Activated CD4-positive, alpha-beta T cell treated with anti-CD3 and anti-CD28 coated beads, Interleukin-10, Interleukin-2, amounts not matched to agents 100 ng/mL and 50 ng/mL, durations not matched to agents 16 hours and 8 hours (primary cell): ENCODE measurements around the gene REL.
A peak's percentile ranks its signal among the peaks of the same experiment; 100 is the strongest.
"Not testable (repeated sequence)": the region's sequence is repeated elsewhere in the genome, so short reads cannot be mapped to it uniquely, and the experiment has no call there.

Experiments used
- DNase-seq: peaks from one replicate; pipeline ENCODE4 v3.0.0-alpha.2; 2020

Gene REL

DNA sequence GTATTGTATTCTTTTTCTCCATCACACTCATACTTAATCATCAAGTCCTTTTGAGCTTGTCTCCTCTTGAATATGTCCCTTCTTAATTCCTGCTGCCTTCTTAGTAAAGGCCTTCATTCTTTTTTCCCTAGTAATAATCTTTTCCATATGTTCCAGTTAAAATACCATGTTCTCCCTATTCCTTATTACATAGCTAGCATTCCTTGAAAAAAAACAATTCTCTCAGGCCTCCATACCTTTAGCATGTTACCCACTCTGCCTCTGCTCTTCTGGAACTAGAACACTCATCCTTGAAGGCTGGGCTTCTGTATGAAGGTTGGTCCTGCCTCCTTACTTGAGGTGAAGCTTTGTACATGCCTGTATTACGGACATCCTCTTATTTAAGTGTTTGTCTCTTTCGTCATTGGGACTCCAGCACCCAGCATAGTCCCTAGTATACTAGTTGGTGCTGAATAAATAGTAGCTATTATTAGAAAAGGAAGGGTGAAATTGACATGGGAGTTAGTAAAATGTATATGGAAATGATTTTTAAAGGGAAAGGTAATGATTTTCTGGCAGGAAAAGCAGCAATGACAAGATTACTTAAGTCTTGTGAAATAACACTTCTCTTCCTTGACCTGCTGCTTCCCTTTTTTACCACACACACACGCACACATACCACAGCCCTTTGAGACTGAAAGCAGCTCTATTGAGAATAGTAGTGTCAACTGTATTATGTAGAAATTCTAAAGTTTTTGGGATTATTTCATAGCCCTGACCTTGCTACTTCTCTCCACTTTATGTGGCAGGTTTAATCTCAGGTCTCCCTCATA, 45.6 kb downstream of the REL start:
- no peak for DNase-seq

DNA sequence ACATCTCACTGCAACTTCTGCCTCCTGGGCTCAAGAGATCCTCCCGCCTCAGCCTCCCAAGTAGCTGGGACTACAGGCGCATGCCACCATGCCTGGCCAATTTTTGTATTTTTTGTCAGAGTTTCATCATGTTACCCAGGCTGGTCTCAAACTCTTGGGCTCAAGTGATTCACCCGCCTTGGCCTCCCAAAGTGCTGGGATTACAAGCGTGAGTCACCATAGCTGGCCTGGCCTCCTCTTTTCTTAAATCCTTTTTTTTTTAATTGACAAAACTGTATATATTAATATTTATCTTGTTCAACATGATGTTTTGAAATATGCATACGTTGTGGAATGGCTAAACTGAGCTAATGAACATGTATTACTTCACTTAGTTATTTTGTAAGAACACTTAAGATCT, 50.7 kb downstream of the REL start:
- DNase-seq: not testable (repeated sequence)

DNA sequence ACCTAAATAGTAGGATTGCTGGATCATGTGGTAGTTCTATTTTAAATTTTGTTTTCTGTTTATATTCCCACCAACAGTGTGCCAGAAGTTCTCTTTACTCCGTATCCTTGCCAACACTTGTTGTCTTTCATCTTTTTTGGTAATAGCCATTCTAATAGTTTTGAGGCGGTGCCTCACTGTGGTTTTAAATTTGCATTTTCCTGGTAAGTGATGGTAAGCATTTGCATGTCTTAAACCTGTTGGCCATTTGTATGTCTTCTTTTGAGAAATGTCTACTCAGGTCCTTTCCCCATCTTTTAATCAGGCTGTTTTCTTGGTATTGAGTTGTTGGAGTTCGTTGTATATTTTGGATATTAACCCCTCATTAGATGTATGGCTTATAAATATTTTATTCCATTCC, 51.6 kb downstream of the REL start:
- DNase-seq: no peak

DNA sequence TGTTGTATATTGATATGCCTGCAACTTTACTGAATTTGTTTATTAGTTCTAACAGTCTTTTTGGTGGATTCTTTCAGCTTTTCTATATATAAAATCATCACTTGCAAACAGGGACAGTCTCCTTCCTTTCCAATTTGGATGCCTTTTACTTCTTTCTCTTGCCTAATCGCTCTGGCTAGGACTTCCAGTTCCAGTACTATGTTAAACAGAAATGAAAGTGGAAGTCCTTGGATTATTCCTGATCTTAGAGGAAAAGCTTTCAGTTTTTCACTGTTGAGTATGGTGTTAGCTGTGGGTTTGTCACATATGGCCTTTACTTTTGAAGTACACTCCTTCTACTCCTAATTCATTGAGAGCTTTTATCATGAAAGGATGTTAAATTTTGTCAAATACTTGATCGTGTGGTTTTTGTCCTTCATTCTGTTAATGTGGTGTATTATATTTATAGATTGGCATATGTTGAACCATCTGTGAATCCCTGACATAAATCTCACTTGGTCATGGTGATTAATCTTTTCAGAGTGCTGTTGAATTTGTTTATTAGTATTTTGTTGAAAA, 52.9 kb downstream of the REL start:
- no peak for DNase-seq

DNA sequence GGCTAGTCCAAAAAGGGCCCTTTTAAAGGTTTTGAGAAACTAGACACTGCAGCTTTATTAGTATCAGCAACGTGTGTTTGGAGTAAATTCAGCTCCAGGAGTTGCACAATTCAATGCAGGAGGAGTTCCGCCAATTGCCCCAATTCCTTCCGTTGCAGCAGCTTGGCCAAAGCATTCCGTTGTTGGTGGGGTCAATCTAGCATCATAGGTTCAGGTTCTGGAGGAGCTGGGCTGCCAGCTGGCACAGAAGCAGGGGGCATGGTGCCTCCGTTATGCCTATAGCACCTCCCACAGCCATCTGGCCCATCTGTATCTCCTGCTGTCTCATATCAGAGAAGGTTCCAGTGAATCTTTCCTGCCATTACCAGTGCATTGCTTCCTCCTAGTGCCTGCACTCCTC, 55.4 kb downstream of the REL start:
- no peak for DNase-seq

DNA sequence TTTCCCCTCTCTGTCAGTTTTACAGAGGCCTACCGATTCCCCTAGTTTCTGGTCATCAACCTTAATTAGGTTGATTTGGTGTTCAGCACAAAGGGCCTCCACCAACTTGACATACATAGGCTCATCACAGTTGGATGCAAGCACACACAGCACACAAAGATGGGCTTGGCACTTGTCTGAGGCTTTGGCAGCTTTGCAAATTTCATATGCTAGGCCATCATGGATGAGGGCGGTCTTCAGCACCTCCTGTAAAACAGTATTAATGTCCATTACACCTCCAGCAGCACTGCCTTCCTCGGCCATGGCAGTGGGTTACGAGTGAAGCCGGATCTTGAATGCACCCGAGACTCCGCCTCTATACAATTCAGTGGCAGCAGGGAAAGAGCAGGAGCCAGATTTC, 56.9 kb downstream of the REL start:
- no peak for DNase-seq

DNA sequence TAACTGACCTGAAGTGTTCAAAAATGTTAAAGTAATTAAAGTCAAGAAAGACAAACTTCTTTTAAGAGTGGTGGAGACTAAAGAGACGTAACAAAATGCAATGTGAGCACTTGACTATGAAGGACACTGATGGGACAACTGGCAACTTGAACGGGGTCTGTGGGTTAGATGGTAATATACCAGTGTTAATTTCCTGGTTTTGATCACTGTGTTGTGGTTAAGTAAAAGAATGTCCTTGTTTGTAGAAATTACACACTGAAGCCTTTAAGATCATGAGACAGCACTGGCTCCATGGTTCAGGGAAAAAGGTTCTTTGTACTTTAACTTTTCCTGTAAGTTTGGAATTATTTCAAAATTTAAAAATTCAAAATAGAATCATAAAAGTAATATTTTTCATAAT, 58.2 kb downstream of the REL start:
- DNase-seq: no peak

DNA sequence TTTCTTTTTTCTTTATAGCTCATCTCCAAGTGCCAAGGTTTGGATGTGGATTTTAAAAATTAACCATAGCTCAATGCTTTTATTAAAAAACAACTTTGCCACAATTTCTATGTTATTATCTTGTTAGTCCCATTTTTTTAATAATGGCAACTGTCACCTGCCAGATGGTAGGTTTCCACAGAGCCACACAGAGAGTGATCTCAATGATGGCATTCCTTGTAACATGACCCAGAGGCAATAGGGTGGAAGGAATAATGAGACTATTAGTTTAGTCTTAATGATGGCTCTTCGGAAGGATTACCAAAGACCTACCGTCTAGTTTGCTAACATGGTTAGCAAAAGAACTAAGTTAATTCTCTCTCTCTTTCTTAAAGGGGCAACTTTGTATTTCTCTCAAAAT, 64.0 kb downstream of the REL start:
- no peak for DNase-seq

DNA sequence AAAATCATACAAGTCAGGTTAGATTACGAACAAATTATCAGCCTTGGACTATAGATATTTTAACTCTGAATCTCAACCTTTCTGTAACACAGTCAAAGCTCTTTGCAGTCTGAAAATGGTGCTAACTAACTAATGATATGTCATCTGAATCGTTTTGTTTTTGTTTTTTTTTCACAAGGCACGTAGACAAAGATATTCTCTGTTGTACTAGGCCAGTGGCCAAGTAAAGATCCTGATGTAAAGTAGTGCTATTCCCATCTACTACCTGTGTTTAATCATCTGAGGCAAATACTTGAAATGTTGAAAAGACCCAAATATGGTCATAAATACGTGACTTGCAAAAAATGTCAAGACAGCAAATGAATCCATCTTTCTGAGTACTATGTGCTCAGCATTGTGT, 65.7 kb downstream of the REL start:
- no peak for DNase-seq

DNA sequence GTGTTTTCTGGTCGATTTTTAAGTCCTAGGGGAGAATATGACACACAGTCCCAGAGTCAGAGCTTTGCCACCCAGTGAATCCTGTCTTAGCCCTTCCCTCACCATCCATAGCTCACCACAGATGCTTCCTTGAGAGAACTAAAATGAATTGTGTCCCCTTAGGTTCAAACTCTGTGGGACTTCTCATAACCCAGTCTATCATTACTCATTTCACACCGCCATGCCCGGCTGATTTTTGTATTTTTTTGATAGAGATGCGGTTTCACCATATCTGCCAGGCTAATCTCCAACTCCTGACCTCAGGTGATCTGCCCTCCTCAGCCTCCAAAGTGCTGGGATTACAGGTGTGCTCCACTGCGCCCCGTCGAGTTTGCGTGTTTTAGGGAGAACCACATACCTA, 66.8 kb downstream of the REL start:
- DNase-seq: no peak

DNA sequence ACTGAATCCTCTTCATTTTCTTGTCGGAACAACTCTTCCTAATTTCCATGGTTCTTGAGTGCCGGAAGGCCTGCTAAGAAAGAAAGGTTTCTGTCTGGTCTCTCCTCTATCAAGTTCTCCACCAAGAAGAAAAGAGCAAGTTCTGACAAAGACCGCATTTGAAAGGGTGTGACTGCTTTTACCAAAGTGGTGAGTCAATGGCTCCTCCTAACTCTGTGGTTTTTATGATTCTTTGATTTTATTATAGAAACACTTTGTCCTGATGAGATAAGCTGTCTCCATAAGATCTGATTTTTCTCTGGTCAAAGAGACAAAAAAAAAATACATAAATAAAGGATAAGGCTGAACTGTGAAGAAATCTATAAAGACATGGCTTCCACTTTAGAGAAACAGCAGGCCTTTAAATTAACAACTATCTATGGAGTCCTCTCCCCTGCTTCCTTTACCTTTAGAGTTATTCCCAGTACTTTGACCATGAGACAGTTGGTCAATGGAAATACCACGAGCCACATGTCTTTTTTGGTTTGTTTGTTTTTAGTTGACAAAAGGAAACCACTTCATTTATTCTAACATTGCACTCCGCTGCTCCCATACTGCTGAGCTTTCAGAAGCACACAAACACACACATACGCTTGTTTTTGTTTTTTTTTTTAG, 67.7 kb downstream of the REL start:
- no peak for DNase-seq

DNA sequence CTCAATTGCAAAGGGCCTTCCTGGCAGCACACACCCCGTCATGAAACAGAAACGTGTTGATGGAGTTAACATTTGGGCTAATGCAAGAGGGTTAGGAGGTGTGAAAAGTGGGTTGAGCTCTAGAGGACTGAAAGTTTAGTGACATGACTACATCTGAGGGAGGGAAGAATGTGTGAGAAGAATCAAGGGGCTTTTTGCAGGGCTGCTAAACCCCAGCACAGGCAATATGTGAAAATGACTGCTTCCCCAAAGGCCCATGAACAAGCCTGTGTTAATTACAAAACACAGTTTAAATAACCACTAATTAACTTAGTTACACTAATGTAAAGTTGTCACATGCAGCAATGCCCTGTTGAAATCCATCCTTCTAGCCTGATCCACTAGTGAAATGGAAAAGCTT, 72.8 kb downstream of the REL start:
- peak; percentile 6 for DNase-seq

DNA sequence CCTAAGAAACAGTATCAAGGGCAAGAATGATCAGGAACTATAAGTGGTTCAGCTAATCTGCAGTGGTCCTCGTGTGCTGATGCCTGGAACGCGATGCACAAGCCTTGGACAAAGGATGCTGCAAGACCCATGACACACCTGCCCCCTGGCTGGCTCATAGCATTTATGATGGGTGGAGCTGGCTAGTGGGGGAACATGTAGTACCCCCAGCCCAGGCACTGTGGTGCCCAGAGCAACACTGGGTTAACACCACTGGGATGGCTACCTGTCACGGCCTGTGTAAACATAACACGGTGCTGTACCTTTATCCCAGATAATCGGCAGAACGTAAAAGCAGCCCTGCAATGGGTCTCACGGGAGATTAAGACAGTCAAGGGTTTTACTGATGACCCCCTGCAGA, 75.8 kb downstream of the REL start:
- DNase-seq: no peak

DNA sequence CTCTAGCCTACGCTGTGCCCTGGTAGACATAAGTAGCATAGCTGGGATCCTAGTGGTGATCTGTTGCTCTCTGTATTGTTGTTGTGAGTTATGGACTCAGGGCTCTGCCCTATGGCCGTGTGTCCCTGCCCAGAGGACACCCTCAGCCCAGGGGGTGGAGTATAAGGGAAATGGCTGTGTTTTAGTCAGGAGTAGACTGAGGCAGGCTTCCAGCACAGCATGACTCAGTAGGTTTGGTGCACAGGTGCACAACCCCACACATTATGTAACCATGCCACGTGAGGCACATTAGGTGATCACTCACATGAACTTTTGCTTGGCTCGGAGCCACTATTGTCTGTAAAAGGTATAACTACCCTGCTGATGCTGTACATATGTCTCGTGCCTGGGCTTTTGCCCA, 76.3 kb downstream of the REL start:
- no peak for DNase-seq

DNA sequence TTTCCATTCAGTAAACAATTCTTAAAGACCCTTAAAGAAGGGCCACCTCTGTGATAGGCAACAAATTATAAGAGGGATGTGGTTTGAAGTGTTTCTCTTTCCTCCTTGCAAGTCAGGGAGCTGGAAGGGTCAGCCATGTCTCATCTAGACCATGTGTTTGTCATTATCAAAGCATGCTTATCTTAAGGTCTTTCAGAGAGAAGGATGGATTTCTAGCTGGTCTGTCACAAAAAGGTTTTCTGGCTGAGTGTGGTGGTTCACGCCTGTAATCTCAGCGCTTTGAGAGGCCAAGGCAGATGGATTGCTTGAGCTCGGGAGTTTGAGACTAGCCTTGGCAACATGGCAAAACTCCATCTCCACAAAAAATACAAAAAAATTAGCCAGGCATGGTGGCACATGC, 77.0 kb downstream of the REL start:
- no peak for DNase-seq

DNA sequence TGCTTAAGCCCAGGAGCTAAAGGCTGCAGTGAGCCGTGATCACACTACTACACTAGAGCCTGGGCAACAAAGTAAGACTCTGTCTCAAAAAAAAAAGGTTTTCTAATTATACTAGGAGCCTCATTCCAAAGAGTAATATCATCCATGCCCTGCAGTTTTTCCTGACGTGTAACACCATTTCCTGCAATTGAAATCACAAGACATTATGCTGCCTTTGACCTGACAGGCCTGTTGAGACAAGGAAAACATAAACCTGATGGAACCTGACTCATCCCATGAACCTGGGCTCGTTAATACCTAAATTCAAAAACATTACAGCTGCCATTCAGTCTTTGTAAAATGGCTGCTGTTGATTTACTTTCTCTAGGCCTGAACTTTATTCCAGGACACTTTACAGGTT, 77.4 kb downstream of the REL start:
- DNase-seq: no peak

DNA sequence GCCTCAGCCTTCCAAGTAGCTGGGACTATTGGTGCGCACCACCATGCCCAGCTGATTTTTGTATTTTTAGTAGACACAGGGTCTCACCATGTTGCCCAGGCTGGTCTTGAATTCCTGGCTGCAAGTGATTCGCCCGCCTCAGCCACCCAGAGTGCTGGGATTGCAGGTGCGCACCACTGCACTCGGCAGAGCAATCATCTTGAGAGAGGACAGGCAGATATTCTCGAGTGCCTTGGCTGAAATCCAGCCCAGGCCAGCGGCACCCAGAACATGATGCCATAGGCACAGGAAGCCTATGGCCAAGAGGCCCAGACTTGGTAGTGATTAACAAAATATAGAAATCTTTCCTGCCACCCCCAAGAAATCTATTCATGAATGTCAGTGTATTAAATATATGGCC, 78.1 kb downstream of the REL start:
- no peak for DNase-seq

DNA sequence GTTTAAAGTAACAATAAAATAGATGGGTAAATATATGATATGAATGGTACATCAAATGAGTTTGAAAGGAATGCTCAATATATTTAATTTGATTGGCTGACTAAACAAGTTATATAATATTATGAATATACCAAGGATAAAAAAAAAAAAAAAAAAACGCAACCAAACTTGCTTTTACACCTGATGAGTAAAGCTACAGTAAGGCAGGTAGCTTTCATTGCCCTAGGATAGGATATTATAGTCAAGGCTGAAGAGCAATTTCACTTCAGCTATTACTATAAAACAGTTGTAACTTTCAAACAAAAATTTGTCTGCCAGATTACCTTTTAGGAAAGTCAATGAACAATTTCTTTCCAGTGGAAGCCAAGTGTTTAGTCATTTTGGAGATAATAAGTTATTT, 79.3 kb downstream of the REL start:
- no peak for DNase-seq

DNA sequence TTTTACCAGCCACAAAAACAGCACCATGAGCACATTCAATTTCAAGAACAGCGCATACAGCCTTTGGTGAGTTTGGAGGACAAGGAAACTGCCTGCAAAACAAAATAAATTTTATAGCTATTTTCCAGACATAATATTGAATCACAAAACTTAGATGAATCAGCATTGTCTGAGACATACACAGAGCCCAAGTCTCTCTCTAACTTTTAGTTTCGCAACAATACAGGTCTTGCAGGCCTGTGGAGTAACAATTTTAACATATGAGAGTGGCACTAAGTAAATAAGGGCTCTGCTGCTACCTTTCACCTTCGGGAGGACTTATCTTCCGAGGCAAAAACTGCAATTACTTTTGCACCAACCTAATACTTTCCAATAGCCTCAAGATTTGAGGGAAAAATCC, 80.1 kb downstream of the REL start:
- DNase-seq: no peak

DNA sequence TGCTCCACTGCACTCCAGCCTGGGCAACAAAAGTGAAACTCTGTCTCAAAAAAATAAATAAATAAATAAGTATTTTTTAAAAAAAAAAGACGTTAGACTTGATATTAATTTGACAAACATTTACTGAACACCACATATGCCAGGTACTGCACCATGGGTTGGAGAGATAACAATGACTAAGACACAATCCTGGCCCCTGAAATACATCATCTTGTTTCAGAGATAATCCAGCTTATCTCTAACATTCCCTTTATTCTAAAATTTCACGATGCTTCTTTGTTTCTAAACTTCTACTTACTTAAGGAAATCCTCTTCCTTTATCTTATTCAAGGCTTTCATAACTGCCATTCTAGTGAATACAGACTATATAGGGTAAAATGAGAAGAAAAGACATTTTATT, 81.2 kb downstream of the REL start:
- no peak for DNase-seq

DNA sequence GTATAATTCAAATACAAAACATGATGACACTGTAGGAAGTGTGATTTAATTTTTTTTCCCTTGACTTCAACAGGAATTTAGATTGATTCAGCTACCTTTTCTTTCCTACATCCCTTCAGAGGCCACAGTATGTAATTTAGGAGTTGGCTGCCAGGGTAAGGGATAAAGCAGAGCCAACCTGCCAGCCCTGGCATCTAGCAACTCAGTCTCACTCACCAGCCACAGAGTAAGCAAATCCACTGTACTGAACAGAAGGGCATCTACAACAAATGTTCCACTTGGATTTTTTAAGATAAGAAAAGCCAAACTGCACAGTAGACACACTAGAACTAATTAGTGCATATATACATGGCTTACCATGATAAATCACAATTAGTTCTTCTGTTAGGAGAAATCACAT, 81.8 kb downstream of the REL start:
- DNase-seq: no peak

DNA sequence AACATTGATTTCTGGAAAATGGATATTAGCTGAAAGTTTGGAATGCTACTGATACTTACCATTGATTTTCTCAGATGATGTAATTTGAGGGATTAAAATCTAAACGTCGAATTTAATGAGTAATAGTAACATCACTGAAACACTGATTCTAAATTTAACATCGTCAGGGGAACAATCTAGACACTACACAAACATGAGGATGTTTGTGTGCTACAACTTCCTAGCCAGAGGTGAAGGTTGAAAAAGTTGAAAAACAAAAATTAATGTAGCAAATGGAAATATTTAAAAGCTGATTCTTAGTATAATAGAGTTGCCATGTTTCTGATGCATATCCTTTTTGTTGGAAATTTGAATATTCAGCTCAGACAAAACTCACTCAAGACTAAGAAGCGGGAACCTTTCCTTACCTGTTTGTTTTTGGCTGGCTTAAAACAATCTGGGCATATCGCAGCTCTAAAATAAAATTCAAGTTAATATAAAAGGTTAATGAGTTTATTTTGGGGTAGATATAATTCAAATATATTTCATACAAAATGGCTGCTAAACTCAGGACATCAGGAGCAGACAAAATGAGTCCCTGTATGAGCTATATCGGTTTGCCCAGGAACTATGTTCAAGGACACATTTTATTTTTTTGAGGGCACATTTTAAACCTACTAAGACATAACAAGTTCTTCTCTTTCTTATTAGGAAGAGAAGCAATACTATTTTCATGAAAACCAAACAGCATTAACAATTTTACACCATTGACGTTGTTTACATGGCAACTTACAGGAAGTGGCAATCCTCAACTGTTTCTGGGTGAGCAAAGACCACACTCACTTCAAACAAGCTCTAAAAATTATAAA, 83.5 kb downstream of the REL start:
- DNase-seq: peak; percentile 21

DNA sequence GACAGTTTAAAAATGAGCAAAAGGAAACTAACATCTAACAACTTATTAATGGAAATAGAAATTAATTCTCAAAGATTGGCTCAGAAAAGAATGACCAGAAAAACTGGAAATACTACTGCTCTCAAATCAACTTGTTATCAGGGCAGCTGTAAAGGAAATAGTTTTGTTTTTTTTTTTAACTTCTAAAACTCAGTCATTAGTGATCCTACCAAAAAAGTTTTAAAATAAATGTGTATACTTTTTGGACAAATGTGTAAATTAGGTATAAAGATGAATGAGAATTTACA, 84.1 kb downstream of the REL start:
- DNase-seq: no peak
